ENCODE measurements around the gene SETD6. TPM values are rescaled to one million over a fixed set of nuclear protein-coding genes. Genes with fewer than 3 reads are reported as not detected.
A peak's percentile ranks its signal among the peaks of the same experiment; 100 is the strongest.
"Not testable (repeated sequence)": the region's sequence is repeated elsewhere in the genome, so short reads cannot be mapped to it uniquely, and the experiment has no call there.

Gene SETD6
- total and polyA plus RNA-seq, 7 donors, result 3.6 to 23.5 (median 15.5) TPM

DNA sequence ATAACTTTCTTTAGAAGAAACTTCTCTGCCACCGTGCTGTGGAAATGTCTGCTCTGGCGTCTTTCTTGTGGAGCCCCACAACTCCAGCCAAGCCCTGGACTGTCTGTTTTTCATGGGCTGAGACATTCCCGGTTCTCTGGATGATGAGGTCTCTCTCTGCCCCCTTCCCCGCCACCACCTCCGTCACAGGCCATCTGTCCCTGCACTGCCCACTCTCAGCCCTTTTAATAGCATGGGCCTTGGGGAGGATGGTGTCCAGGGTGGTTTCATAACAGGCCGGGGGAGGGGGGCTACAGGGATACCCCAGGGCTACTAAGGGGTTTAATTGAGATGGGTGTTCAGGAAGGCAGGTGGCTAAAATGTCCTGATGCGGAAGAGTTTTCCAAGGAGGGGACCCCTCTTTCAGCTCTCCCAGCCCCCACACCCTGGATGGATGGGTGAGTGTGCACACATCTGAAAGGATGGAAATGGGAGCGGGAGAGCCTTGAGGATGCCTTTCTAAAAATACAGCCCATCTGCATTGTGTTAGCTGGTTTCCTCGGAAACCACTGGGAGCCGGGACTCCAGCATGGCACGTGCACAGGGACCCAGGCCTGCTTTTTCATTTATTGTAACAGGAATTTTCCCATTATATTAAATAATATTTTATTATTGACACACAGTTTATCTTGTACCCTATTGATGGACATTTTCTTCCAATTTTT lies 30.0 kb upstream of the SETD6 start:
- no peak for DNase-seq
- intact Hi-C loops (cut with DNase I), result loop anchor here (5.0 kb wide), 1 partner anchor 463 kb away; no protein-coding TSS in a partner anchor
- 80 to 81% methylated on average over 11 of the region's 11 CpGs for WGBS, 2 donors
- no peak overlapping the region for H3K4me3 ChIP-seq
- H3K4me1 ChIP-seq, result peaks cover 0 to 9% (median 6%) of the 10 kb centered on the region in 4 donors
- no peaks in the 10 kb centered on the region for H3K9me3 ChIP-seq
- peaks cover 0 to 5% (median 0%) of the 10 kb centered on the region in 3 donors for H3K27me3 ChIP-seq
- no peaks in the 10 kb centered on the region for H3K36me3 ChIP-seq
- H3K27ac ChIP-seq, result no peak overlapping the region
- TF ChIP-seq POLR2A (IDR thresholded peaks at IDR 0.05) (no peak), POLR2AphosphoS5 (IDR thresholded peaks at IDR 0.05) (no peak), EP300 (IDR thresholded peaks at IDR 0.05) (no peak)
- TF ChIP-seq, protein P1, sequence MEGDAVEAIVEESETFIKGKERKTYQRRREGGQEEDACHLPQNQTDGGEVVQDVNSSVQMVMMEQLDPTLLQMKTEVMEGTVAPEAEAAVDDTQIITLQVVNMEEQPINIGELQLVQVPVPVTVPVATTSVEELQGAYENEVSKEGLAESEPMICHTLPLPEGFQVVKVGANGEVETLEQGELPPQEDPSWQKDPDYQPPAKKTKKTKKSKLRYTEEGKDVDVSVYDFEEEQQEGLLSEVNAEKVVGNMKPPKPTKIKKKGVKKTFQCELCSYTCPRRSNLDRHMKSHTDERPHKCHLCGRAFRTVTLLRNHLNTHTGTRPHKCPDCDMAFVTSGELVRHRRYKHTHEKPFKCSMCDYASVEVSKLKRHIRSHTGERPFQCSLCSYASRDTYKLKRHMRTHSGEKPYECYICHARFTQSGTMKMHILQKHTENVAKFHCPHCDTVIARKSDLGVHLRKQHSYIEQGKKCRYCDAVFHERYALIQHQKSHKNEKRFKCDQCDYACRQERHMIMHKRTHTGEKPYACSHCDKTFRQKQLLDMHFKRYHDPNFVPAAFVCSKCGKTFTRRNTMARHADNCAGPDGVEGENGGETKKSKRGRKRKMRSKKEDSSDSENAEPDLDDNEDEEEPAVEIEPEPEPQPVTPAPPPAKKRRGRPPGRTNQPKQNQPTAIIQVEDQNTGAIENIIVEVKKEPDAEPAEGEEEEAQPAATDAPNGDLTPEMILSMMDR (IDR thresholded peaks at IDR 0.05), result no peak

GRCh38 chr16:58487566-58488351 lies 27.6 kb upstream of the SETD6 start:
- TF ChIP-seq POLR2AphosphoS5 (IDR thresholded peaks at IDR 0.05), result no peak
- TF ChIP-seq, protein P1 (IDR thresholded peaks at IDR 0.05), result peak; percentile 78 to 90 (median 82)
- WGBS, 2 donors, result 18 to 20% methylated on average over 43 of the region's 43 CpGs
- Histone ChIP-seq H3K4me3 (peak overlapping the region in 3 of 4 donors; percentile 13 to 28 (median 26)), H3K27ac (no peak overlapping the region), H3K36me3 (no peaks in the 10 kb centered on the region), H3K4me1 (peaks cover 0 to 9% (median 6%) of the 10 kb centered on the region in 4 donors), H3K9me3 (no peaks in the 10 kb centered on the region), H3K27me3 (peaks cover 0 to 5% (median 0%) of the 10 kb centered on the region in 3 donors)
- DNase-seq, result peak; percentile 88
- intact Hi-C loops (cut with DNase I), result loop anchor here (1.0 to 5.0 kb wide), 2 partner anchors 151 to 465 kb away; no protein-coding TSS in a partner anchor

- WGBS, 2 donors, result 56 to 72% methylated on average over 3 of the region's 3 CpGs
- H3K27ac ChIP-seq, result no peak overlapping the region
- no peak for TF ChIP-seq POLR2A (IDR thresholded peaks at IDR 0.05)
- TF ChIP-seq, protein P1 (IDR thresholded peaks at IDR 0.05), result no peak
- no peak for TF ChIP-seq EP300 (IDR thresholded peaks at IDR 0.05)
- no peak for TF ChIP-seq POLR2AphosphoS5 (IDR thresholded peaks at IDR 0.05)
Observed at GRCh38 chr16:58488531-58488930, 26.8 kb upstream of the SETD6 start.

DNA sequence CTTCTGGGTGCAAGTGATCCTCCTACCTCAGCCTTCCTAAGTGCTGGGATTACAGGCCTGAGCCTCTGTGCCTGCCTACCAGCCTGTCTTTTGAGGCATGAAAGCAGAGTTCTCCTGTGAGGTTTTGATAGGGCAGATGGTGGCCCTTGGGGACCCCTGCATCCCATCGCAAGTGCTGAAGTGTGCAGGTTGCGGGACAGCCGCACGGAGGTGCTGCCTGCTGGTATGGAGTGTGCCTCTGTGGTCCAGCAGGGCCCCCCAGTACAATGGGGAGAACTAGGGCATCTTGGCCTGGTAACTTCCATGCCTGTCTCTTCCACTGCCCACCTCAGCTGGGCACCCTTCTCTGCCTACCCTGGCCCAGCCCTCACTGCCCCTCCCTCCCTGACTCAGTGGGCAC lies 25.3 kb upstream of the SETD6 start:
- Histone ChIP-seq H3K4me1 (peaks cover 0 to 11% (median 6%) of the 10 kb centered on the region in 4 donors), H3K4me3 (no peak overlapping the region), H3K9me3 (no peaks in the 10 kb centered on the region), H3K36me3 (no peaks in the 10 kb centered on the region), H3K27ac (no peak overlapping the region), H3K27me3 (peaks cover 0 to 5% (median 0%) of the 10 kb centered on the region in 3 donors)
- 95 to 96% methylated on average over 4 of the region's 4 CpGs for WGBS, 2 donors
- intact Hi-C loops (cut with DNase I), result no loop called here
- DNase-seq, result no peak
- no peak for TF ChIP-seq POLR2AphosphoS5 (IDR thresholded peaks at IDR 0.05)
- TF ChIP-seq EP300 (IDR thresholded peaks at IDR 0.05), result no peak
- no peak for TF ChIP-seq POLR2A (IDR thresholded peaks at IDR 0.05)

More at GRCh38 chr16:58488531-58488930, 26.8 kb upstream of the SETD6 start:
- intact Hi-C loops (cut with DNase I), result loop anchor here (5.0 kb wide), 1 partner anchor 466 kb away; no protein-coding TSS in a partner anchor
- Histone ChIP-seq H3K36me3 (no peaks in the 10 kb centered on the region), H3K4me3 (no peak overlapping the region), H3K27me3 (peaks cover 0 to 5% (median 0%) of the 10 kb centered on the region in 3 donors), H3K9me3 (no peaks in the 10 kb centered on the region), H3K4me1 (peaks cover 0 to 9% (median 6%) of the 10 kb centered on the region in 4 donors)
- no peak for DNase-seq

DNA sequence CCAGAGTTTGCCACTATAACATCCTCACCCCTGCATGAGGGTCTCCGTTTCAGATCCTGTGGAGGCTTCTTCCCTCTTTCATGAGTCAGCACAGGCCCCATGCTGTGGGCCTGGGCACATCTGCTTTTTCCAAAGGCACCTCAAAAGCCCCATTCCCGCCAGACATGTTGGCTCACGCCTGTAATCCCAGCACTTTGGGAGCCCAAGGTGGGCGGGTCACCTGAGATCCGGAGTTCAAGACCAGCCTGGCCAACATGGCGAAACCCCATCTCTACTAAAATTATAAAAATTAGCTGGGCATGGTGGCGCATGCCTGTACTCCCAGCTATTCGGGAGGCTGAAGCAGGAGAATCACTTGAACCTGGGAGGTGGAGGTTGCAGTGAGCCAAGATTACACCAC lies 24.8 kb upstream of the SETD6 start:
- intact Hi-C loops (cut with DNase I); H3K4me3 ChIP-seq; H3K9me3 ChIP-seq; H3K27me3 ChIP-seq; H3K27ac ChIP-seq; H3K36me3 ChIP-seq; DNase-seq: not testable (repeated sequence)
- 89 to 93% methylated on average over 8 of the region's 8 CpGs for WGBS, 2 donors
- H3K4me1 ChIP-seq, result peaks cover 0 to 16% (median 6%) of the 10 kb centered on the region in 4 donors
